HG03066 (cell line): Measurements from ENCODE around the gene COX6B2.

Source experiments
- ATAC-seq: cut with Tn5 transposase; IDR thresholded peaks from one replicate; pipeline ENCODE4 v1.9.1; 2021; ENCODE audit warnings: low read depth; ENCODE audit not compliant: unreplicated experiment

The COX6B2 gene

GRCh38 chr19:55383279-55384130 lies 29.0 kb upstream of the COX6B2 start:
- ATAC-seq = no peak

GRCh38 chr19:55382522-55383054 lies 28.1 kb upstream of the COX6B2 start:
- ATAC-seq = no peak

DNA sequence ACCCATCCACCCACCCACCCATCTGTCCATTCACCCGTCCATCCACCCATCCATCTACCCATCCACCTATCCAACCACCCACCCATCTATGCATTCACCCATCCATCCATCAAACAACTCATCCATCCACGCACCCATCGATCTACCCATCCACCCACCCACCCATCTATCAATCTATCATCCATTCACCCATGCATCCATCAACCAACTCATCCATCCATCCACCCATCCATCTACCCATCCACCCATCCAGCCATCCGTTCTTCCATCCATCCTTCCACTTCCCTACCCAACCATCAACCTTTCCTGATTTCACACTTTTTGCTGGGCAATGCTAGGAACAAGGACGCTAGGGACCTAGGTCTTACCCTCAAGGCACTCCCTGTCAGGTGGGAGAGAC lies 27.5 kb upstream of the COX6B2 start:
- no peak for ATAC-seq

DNA sequence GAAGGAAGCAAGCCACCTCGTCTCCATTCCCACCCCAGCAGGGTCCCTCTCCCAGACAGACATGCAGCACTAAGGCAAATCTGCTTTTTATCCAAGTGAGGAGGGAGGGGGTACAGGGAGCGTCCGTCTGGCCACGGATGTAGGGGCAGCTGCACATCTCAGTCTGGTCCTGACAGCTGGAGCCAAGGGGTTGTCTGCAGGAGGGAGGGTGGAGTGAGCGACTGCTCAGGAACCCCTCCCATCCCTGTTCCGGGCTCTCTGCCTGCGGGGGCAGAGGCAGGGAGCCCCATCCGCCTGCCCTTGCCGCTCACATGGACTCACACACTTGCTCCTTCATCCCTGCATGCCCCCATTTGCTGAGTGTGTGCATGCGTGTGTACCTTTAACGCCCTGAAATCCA lies 24.7 kb upstream of the COX6B2 start:
- ATAC-seq = no peak

GRCh38 chr19:55377356-55378131 lies 23.0 kb upstream of the COX6B2 start:
- no peak for ATAC-seq

GRCh38 chr19:55376241-55376933 lies 21.9 kb upstream of the COX6B2 start, which contains the start of gene TMEM190:
TSS of gene TMEM190 (plus strand) at chr19:55376826. CDS start at chr19:55376854, 28 bp downstream.
- no peak for ATAC-seq

DNA sequence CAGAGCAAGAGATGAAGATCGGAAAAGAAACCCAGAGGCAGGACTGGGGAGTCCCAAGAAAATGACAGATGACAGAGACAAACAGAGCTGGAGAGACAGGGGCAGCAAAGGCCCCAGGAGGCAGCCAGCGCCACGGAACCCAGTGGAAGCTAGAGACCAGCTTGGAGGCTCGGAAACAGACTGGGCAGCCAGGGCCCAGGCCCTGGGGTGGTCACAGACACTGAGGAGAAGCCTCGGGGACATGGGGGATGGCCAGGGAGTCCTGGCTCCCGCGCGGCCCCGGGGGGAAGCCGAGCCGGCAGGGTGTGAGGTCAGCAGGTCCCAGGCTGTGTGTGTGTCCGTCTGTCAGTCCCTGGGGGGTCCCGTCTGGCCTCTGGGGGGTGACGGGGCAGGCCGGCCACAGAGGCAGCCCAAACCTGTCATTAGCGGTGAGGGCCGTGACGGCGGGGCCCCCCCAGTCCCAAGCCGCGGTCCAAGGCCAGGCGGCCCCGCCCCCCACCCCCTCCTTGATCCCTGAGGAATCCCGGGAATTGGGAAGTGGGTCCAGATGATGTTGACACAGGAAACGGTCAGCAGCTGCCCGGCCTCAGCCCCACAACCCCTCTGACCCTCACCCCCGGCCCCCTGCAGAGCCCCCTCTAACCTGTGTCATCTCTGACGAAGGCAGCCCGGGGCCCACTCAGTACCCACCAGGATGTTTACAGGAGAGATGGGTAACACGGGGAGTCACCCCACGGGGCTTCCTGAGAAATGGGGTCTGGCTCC lies 19.7 kb upstream of the COX6B2 start:
- ATAC-seq = no peak

- ATAC-seq = no peak
Observed at GRCh38 chr19:55373306-55373992, 18.9 kb upstream of the COX6B2 start.

DNA sequence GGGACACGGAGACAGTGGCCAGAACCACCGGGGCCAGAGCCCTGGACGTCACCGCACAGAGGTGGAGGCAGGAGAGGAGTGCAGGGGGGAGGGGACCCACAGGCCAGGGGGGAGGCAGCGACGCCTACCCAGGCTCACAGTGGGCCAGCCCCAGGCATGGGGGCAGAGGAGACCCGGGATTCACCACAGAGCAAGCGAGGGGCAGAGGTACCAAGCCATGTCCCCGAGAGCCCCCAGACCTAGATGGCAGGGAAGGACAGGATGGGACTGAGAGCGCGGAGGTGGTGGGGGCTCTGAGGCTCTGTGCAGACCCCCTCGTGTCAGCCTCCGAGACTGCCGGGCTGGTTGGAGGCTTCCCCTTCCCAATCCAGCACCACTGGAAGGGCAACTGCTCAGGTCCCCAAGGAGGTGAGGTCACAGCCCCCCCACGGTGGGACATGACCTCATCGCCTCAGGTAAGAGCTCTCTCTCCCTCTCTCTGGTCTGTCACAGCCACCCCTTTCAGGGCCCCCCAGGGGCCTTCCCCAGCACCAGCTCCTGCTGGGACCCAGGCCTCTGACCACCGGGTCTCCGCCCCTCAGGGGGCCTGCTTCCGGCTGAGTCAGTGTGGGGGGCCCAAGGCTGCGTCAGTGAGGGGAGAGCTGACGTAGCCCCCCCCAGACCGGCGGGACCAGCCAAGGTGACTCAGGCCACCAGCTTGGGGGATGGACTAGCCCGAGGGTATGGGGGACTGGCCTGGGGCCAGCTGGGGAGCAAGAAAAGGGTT lies 18.0 kb upstream of the COX6B2 start:
- no peak for ATAC-seq

GRCh38 chr19:55370305-55370988 lies 15.9 kb upstream of the COX6B2 start, which contains the start of gene IL11:
TSS of gene IL11 (minus strand) at chr19:55370463. CDS start at chr19:55370310, 153 bp downstream.
- no peak for ATAC-seq

DNA sequence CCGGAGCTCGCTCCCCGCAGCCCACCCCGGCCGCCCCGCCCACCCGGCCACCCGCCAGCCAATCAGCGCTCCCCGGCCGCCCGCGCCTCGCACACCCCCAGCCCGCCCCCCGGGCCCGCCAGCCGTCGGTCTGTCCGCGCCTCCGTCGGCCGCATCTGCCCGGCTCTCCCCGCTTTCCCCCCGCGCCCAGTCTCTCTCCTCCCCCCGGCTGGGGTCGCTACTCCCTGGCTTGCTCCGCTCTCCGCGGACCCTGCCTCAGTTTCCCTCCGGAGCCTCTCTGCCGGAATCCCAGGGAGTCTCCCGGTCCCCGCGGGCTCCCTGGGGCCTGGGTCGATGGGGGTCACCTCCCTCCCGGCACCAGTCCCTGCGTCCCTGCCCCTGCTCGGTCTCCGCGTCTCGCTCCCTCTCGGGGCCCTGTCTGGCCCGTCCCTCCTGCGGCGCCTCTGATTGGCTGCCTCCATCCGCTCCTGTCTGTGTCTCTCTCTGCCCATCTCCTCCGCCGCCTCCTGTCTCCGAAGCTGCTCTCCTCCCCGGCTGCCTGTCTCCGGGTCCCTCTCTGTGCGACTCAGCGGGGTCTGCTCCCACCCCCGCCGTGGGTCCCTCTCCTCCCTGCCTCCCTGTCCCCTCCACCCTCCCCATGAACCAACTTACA lies 15.3 kb upstream of the COX6B2 start:
- ATAC-seq = no peak

GRCh38 chr19:55368701-55369563 lies 14.4 kb upstream of the COX6B2 start:
- no peak for ATAC-seq

DNA sequence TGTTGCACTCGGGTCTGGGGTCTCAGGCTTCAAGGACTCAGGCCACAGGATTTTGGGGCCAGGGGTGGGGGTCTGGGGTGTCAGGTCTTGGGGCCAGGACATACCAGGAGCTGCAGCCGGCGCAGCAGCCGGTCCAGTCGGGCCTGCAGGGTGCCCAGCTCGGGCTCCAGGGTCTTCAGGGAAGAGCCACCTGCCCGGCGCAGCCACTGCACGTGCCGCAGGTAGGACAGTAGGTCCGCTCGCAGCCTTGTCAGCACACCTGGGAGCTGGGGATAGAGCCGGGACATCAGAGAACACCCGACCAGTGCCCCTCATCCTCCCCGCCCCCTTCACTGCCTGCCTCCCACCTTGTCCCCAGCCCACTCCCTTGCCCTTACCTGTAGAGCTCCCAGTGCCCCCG lies 13.6 kb upstream of the COX6B2 start:
- ATAC-seq = no peak

- no peak for ATAC-seq
Observed at GRCh38 chr19:55366790-55367189, 12.3 kb upstream of the COX6B2 start.

GRCh38 chr19:55365964-55366363 lies 11.4 kb upstream of the COX6B2 start:
- ATAC-seq = no peak

DNA sequence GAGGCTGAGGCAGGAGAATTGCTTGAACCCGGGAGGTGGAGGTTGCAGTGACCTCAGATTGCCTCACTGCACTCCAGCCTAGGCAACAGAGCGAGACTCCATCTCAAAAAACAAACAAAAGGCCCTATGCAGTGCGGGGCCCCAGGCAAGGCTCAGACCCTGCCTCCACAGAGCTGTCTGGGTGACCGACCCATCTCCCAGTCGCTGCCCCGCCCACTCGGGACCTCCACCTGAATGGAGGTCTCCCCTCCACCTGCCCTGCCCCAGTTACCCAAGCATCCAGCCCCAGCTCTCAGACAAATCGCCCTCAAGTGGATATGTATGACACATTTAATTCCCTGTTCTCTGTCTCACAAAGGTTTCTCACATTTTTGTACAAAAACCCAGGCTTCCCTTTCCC lies 10.7 kb upstream of the COX6B2 start:
- ATAC-seq = no peak
